GM19099 (cell line): ENCODE results near the gene MAGI1.

ENCODE experiments used
- POLR2A ChIP-seq: IDR thresholded peaks from 3 replicates; pipeline ENCODE4 v1.6.1; 2011; ENCODE audit warnings: low read depth; ENCODE audit not compliant: insufficient read length; ENCODE audit errors: extremely low read depth

MAGI1 gene

GRCh38 chr3:65558826-65559225 lies 479.9 kb downstream of the MAGI1 start:
- no peak for TF ChIP-seq POLR2A

- TF ChIP-seq POLR2A, result no peak
These were observed 480.7 kb downstream of the MAGI1 start for GRCh38 chr3:65557899-65558564.

DNA sequence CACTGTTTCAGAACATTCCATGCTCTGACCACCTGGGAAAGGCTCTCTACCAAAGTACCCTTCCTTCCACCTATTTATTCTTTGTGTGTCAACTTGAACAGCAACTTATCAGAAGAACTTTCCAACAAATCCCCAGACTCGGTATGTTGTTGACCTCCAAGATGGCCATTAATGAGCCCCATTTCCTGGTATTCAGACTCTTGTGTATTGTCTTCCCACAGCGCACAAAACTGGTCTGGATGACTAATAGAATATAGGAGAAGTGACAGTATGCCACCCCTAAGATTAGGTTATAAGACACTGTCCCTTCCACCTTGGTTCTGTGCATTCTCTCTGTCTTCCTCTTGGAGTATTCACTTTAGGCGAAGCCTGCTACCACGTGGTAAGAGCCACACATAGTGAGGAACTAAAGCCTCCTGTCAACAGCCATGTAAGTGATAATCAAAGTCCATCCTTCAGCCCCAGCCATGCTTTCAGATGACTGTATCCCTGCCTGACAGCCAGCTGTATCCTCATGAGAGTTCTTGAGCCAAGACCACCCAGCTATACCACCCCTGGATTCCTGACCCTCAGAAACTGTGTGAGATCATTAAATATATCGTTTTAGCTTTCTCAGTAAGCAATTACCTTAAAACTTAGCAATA lies 481.7 kb downstream of the MAGI1 start:
- TF ChIP-seq POLR2A, result no peak

GRCh38 chr3:65552434-65552833 lies 486.3 kb downstream of the MAGI1 start:
- no peak for TF ChIP-seq POLR2A

- no peak for TF ChIP-seq POLR2A
These were observed 486.8 kb downstream of the MAGI1 start for GRCh38 chr3:65551945-65552344.

DNA sequence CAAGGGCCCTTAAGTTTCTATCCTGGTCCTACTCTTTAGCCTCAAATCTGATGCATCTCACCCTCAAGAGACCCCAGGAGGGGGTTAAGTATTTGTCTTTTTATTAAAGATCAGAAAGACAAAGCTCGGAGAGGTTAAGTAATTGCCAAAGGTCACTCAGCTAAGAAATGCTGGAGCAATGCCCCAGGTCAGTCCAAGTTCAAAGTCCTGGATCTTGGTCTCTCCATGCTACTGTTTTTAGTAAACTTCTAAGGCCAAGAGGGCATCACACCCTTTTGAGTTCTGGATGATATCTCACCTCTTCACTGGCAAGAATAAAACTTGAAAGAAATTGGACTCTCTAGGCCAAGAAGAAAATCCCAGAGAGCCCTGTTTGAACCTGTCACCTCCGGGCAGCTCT lies 488.6 kb downstream of the MAGI1 start:
- no peak for TF ChIP-seq POLR2A

GRCh38 chr3:65549626-65549959 lies 489.1 kb downstream of the MAGI1 start:
- no peak for TF ChIP-seq POLR2A

- no peak for TF ChIP-seq POLR2A
These were observed 489.7 kb downstream of the MAGI1 start for GRCh38 chr3:65548848-65549625.

- no peak for TF ChIP-seq POLR2A
These were observed 493.3 kb downstream of the MAGI1 start for GRCh38 chr3:65545429-65545828.

GRCh38 chr3:65540666-65541065 lies 498.1 kb downstream of the MAGI1 start:
- no peak for TF ChIP-seq POLR2A

DNA sequence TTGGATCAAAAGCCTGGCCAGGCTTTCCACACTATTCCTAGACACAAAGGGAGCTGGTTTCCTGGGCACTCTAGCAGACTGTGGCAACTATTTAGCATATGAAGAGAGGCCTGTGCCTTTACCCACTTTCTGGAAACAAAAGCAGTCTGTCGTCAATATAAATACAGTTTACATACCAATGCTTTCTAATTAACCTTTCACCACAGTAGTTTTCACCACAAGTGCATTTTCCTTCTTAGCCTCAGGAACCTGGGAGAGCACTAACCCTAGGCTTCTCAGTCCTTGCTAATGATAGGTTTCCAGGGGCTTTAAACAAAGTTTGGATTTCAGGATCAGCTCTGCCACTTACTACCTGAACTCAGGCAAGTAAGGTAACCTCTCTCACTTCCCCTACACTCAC lies 499.1 kb downstream of the MAGI1 start:
- no peak for TF ChIP-seq POLR2A

DNA sequence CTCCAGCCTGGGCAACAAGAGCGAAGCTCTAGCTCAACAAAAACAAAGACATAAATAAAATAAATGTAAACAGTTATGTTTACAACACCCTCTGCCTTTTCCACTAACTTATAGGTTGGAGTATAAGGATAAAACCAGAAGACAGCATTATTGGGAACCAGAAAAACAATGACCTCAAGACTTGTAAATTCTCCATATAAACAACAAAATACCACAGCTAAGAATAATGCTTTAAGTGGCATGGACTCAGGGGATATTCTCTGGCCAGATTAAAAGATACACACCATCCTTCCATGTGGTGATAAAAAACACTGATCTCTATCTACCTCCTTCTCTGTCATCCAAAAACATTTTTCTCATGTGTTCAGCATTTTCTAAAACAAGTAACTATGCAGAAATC lies 500.6 kb downstream of the MAGI1 start:
- no peak for TF ChIP-seq POLR2A

- no peak for TF ChIP-seq POLR2A
These were observed 501.6 kb downstream of the MAGI1 start for GRCh38 chr3:65537109-65537508.

DNA sequence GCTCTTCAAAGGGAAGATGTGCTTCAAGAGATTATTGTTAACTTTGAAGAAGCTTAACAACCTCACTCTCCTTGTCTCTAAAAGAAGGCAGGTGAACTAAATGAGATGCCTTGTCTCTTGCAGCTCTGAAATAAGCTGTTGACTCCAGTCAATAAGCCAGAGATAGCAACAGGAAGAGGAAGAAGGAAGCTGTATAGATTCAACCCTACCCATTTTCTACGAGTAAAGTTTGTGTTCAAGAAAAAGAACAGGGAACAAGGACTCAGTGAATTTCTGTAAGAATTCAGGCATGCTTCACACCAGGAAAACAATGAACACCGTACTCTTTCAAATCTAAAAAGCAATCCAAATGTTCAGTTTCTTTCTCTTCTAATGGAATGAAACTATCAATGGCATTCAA lies 503.5 kb downstream of the MAGI1 start:
- no peak for TF ChIP-seq POLR2A

DNA sequence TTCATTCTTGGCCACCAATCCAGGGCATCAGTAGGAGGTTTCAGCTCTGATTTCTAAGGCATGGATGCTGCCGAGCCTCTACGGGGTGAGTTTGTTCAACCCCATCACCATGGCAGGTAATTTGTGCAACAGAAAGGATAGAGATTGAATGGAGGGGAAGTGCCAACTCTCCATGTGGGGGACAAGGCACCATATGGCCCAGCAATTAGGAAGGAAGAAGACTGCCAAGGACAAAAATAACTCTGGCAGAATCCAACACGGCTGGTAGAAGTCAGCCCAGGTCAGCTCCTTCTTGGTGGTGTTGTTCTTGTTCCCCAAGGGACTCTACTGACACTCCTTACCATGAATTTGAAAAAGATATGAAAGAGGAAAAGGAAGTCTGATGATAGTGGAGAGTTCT lies 503.9 kb downstream of the MAGI1 start:
- no peak for TF ChIP-seq POLR2A

GRCh38 chr3:65532749-65533148 lies 506.0 kb downstream of the MAGI1 start:
- TF ChIP-seq POLR2A, result no peak

DNA sequence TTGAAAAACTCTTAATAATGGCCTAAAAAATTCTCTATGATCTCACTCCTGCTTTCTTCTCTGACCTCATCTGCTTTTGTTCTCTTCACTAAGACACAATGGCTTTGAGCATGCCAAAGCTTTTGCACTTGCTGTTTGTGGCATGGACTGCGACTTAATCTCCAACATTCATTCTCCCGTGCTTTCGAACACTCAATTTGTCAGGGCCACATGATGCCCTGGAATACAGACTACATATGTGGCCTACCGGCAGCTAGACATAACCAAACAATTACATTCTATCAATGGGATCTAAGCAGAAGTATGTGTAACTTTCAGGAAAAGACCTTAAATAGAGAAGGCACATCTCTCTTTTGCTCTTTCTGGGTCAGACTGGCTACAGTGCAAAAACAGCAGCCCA lies 506.5 kb downstream of the MAGI1 start:
- no peak for TF ChIP-seq POLR2A

DNA sequence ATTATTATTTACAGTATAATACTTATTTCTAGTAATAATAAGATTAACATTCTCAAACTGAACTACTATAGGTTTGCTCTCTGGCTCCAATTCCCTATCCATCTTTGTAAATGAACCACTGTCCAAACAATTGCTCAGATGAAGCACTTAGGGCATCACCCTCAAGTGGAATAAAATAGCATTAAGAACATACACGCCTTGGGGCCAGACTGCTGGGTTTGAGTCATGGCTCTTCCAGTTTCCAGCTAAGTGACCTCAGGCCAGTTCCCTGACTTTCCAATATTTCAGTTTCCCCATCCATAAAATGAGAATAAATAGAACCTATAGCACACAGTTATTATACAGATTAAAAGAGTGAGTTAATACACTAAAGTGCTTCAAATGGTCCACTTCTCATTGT lies 507.2 kb downstream of the MAGI1 start:
- TF ChIP-seq POLR2A, result no peak
